ENCODE data around the gene MAZ. TPM values are rescaled to one million over a fixed set of nuclear protein-coding genes. Genes with fewer than 3 reads are reported as not detected.
"Not testable (repeated sequence)": the region's sequence is repeated elsewhere in the genome, so short reads cannot be mapped to it uniquely, and the experiment has no call there.

Gene MAZ
- total RNA-seq, 1 experiment from 2014 or later, result 223 TPM

- no peak for DNase-seq (ENCODE audit: low read depth)
Observed at GRCh38 chr16:29784901-29785500, 21.3 kb upstream of the MAZ start.

GRCh38 chr16:29787155-29787554 is 19.2 kb upstream of the MAZ start:
- DNase-seq (ENCODE audit: low read depth), result not testable (repeated sequence)

DNA sequence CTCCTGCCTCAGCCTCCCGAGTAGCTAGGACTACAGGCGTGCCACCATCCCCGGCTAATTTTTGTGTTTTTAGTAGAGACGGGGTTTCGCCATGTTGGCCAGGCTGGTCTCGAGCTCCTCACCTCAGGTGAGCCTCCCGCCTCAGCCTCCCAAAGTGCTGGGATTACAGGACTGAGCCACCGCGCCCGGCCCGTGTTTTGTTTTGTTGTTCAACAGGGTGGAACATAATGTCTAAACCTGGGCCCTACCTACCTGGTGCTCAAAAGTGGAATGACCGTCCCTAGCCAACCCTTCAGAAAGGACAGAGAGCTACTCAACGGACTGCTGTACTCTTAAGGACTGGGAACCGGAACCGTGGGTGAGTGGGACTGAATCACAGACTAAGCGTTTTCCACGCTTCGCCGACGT is 16.6 kb upstream of the MAZ start:
- DNase-seq (ENCODE audit: low read depth), result no peak

- peak; percentile 98 for DNase-seq (ENCODE audit: low read depth)
Observed at GRCh38 chr16:29790183-29790948, 16.0 kb upstream of the MAZ start, which contains the start of gene KIF22. Gene KIF22, plus strand, starts transcription at chr16:29790751. Its CDS starts 9 bp downstream, at chr16:29790760.

GRCh38 chr16:29790949-29791844 is 15.1 kb upstream of the MAZ start:
- DNase-seq (ENCODE audit: low read depth), result no peak

- DNase-seq (ENCODE audit: low read depth), result no peak
Observed at GRCh38 chr16:29791845-29792807, 14.2 kb upstream of the MAZ start.

- DNase-seq (ENCODE audit: low read depth), result not testable (repeated sequence)
Observed at GRCh38 chr16:29793153-29793552, 13.2 kb upstream of the MAZ start.

- DNase-seq (ENCODE audit: low read depth), result no peak
Observed at GRCh38 chr16:29794231-29794710, 12.1 kb upstream of the MAZ start.

DNA sequence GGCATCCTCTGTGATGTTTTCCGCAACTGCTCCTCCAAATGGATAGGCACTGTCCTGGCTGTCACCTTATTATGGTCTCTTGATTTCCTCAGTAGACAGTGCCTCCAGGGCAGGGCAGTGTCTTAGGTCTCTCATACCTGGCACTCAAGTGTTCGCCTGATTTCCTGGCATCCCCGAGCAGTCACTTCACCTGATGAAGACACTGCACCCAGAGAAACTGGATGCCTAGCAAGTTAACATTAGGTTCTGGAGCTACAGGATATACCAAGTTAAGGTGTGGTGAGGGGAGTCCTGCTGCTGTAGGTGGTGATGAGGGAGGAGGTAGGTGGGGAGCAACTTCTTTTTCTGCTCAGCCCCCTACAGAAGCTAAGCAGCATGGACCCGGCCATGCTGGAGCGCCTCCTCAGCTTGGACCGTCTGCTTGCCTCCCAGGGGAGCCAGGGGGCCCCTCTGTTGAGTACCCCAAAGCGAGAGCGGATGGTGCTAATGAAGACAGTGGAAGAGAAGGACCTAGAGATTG is 3.9 kb upstream of the MAZ start:
- DNase-seq (ENCODE audit: low read depth), result no peak

- no peak for DNase-seq (ENCODE audit: low read depth)
Observed at GRCh38 chr16:29804020-29804419, 2.3 kb upstream of the MAZ start.

- peak; percentile 77 for DNase-seq (ENCODE audit: low read depth)
Observed at GRCh38 chr16:29804455-29805231, 1.7 kb upstream of the MAZ start.

GRCh38 chr16:29805232-29806098 is 864 bp upstream of the MAZ start:
- DNase-seq (ENCODE audit: low read depth), result peak; percentile 95

- peak; percentile 77 for DNase-seq (ENCODE audit: low read depth)
Observed at GRCh38 chr16:29806641-29807425, 504 bp downstream of the MAZ start.

DNA sequence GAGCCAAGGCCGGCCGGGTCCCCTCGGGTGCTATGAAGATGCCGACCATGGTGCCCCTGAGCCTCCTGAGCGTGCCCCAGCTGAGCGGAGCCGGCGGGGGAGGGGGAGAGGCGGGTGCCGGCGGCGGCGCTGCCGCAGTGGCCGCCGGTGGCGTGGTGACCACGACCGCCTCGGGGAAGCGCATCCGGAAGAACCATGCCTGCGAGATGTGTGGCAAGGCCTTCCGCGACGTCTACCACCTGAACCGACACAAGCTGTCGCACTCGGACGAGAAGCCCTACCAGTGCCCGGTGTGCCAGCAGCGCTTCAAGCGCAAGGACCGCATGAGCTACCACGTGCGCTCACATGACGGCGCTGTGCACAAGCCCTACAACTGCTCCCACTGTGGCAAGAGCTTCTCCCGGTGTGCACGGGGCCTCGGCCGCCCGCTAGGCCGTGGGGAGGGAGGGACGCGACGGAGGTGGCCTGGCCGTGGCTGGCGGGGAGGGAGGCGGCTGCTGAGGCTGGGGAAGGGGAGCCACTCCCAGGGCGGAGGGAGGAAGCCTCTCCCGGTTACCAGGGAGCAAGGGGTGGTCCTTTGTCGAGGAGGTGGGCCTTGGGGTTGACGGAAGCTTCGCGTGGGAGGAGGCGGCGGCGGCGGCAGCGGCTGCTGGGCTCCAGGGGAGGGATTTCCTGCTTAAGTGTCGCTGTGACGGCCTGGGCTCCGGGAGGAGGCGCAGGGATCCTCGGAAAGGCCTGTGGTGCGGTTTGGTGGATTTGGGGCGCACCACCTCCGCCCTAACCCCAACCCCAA is 1.3 kb downstream of the MAZ start:
- DNase-seq (ENCODE audit: low read depth), result peak; percentile 88

GRCh38 chr16:29808219-29808900 is 2.0 kb downstream of the MAZ start:
- no peak for DNase-seq (ENCODE audit: low read depth)

- DNase-seq (ENCODE audit: low read depth), result no peak
Observed at GRCh38 chr16:29809031-29809747, 2.9 kb downstream of the MAZ start.

Data from M059J (cell line).